Measurements from ENCODE around the gene ANGPTL7. TPM values are rescaled to one million over a fixed set of nuclear protein-coding genes. Genes with fewer than 3 reads are reported as not detected.

ANGPTL7 gene
- total RNA-seq, 1 donor from 2014 or later, result 2.0 TPM

- H3K4me1 ChIP-seq, result no peaks in the 10 kb centered on the region
- H3K9me3 ChIP-seq, result no peaks in the 10 kb centered on the region
- H3K36me3 ChIP-seq, result peaks cover 48 to 75% of the 10 kb centered on the region in 2 donors
- no peak overlapping the region for H3K27ac ChIP-seq
- no peak for TF ChIP-seq CTCF (IDR thresholded peaks at IDR 0.05)
- H3K27me3 ChIP-seq, result no peaks in the 10 kb centered on the region
- no peak for DNase-seq (ENCODE audit: low spot score in 2 of 2)
- H3K4me3 ChIP-seq, result no peak overlapping the region
- intact Hi-C loops (cut with DNase I), result no loop called here
Measured at GRCh38 chr1:11198257-11198656, 9.1 kb downstream of the ANGPTL7 start.

- TF ChIP-seq CTCF (IDR thresholded peaks at IDR 0.05), result no peak
- Histone ChIP-seq H3K27me3 (no peaks in the 10 kb centered on the region), H3K27ac (no peak overlapping the region), H3K4me1 (no peaks in the 10 kb centered on the region), H3K4me3 (no peak overlapping the region), H3K9me3 (no peaks in the 10 kb centered on the region), H3K36me3 (peaks cover 48 to 75% of the 10 kb centered on the region in 2 donors)
- intact Hi-C loops (cut with DNase I), result no loop called here
- DNase-seq (ENCODE audit: low spot score in 2 of 2), result no peak
Measured at GRCh38 chr1:11198851-11199594, 9.9 kb downstream of the ANGPTL7 start.

- no peak for DNase-seq (ENCODE audit: low spot score in 2 of 2)
- Histone ChIP-seq H3K9me3 (no peaks in the 10 kb centered on the region), H3K4me1 (peaks cover 0 to 3% of the 10 kb centered on the region in 2 donors), H3K27me3 (no peaks in the 10 kb centered on the region), H3K27ac (no peak overlapping the region), H3K36me3 (peaks cover 42 to 51% of the 10 kb centered on the region in 2 donors), H3K4me3 (no peak overlapping the region)
- TF ChIP-seq CTCF (IDR thresholded peaks at IDR 0.05), result no peak
- intact Hi-C loops (cut with DNase I), result loop anchor here (5.0 kb wide), 1 partner anchor 672 kb away; no protein-coding TSS in a partner anchor
Measured at GRCh38 chr1:11204396-11205190, 15.4 kb downstream of the ANGPTL7 start.

GRCh38 chr1:11207898-11208611 is 18.9 kb downstream of the ANGPTL7 start:
- peak; percentile 16 to 74 for DNase-seq (ENCODE audit: low spot score in 2 of 2)
- H3K9me3 ChIP-seq, result no peaks in the 10 kb centered on the region
- peaks cover 0 to 3% of the 10 kb centered on the region in 2 donors for H3K4me1 ChIP-seq
- H3K36me3 ChIP-seq, result peaks cover 45 to 62% of the 10 kb centered on the region in 2 donors
- peak overlapping the region; percentile 57 to 58 for H3K27ac ChIP-seq
- no peak overlapping the region for H3K4me3 ChIP-seq
- intact Hi-C loops (cut with DNase I), result loop anchor here (5.0 kb wide), 1 partner anchor 676 kb away; no protein-coding TSS in a partner anchor
- TF ChIP-seq CTCF (IDR thresholded peaks at IDR 0.05), result no peak
- no peaks in the 10 kb centered on the region for H3K27me3 ChIP-seq

- Histone ChIP-seq H3K27ac (no peak overlapping the region), H3K27me3 (no peaks in the 10 kb centered on the region), H3K4me3 (no peak overlapping the region), H3K36me3 (peaks cover 56 to 57% of the 10 kb centered on the region in 2 donors), H3K4me1 (peaks cover 0 to 3% of the 10 kb centered on the region in 2 donors), H3K9me3 (no peaks in the 10 kb centered on the region)
- no peak for TF ChIP-seq CTCF (IDR thresholded peaks at IDR 0.05)
- intact Hi-C loops (cut with DNase I), result no loop called here
- no peak for DNase-seq (ENCODE audit: low spot score in 2 of 2)
Measured at GRCh38 chr1:11211461-11211860, 22.3 kb downstream of the ANGPTL7 start.

Data from ascending aorta (tissue), 2 donors.